Esophagus squamous epithelium (tissue), 4 donors: ENCODE data around the gene SPATS2.

Experiments
- CTCF ChIP-seq, 6 experiments: fragments of 450-650 bp in 4 of 6; fragments of 200-600 bp in 2 of 6; sonication (generic) in 2 of 6; IDR thresholded peaks; one replicate each; pipeline ENCODE4 v1.5.1; 2016 to 2019; ENCODE audit warnings: antibody characterized with exemption in 6 of 6, mild to moderate bottlenecking in 4 of 6, moderate library complexity in 4 of 6
- POLR2A ChIP-seq, 4 donors: fragments of 450-650 bp; IDR thresholded peaks; one replicate each; pipeline ENCODE4 v1.6.1; 2017; ENCODE audit warnings: antibody characterized with exemption in 4 of 4, mild to moderate bottlenecking in 4 of 4, moderate library complexity in 3 of 4

- no peak for TF ChIP-seq CTCF (IDR thresholded peaks at IDR 0.05)
- TF ChIP-seq POLR2A (IDR thresholded peaks at IDR 0.05) = no peak
Observed at GRCh38 chr12:49335955-49336644, 31.2 kb upstream of the SPATS2 start.
